Activated CD4-positive, alpha-beta T cell treated with anti-CD3 and anti-CD28 coated beads for 1 hour (primary cell): ENCODE data around the gene OR5D13.

ENCODE experiments used
- DNase-seq: peaks from one replicate; pipeline ENCODE4 v3.0.0-alpha.2; 2020

Gene OR5D13, protein sequence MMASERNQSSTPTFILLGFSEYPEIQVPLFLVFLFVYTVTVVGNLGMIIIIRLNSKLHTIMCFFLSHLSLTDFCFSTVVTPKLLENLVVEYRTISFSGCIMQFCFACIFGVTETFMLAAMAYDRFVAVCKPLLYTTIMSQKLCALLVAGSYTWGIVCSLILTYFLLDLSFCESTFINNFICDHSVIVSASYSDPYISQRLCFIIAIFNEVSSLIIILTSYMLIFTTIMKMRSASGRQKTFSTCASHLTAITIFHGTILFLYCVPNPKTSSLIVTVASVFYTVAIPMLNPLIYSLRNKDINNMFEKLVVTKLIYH

DNA sequence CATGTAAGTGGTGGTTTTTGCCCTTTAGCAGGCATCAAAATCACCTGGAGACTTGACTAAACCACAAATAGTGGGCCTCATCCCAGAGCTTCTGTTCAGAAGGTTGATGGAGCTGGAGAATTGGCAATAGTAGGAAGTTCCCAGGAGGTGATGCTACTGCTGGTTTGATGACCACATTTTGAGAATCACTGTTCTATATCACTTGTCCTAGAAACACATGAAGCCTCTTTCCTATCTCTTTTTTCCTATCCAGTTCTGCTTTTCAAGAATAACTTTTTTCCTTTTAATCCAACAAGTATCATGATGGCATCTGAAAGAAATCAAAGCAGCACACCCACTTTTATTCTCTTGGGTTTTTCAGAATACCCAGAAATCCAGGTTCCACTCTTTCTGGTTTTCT lies at the start of gene OR5D13:
Gene OR5D13 (plus strand): TSS at position 301 of the 400 bp plus-strand sequence. CDS start 0 bp downstream, at position 301.
- DNase-seq = no peak

DNA sequence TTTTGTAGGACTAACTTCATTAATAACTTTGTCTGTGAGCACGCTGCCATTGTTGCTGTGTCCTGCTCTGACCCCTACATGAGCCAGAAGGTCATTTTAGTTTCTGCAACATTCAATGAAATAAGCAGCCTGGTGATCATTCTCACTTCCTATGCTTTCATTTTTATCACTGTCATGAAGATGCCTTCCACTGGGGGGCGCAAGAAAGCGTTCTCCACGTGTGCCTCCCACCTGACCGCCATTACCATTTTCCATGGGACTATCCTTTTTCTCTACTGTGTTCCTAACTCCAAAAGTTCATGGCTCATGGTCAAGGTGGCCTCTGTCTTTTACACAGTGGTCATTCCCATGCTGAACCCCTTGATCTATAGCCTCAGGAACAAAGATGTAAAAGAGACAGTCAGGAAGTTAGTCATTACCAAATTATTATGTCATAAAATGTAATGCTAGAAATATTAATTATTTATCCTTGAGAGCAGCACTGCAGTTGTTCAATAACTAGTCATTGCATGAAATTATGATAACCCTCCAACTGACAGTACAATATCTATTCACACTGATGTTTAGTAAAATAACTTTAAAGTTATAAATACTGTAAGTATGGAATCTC lies 46.4 kb upstream of the OR5D13 start:
- DNase-seq = no peak

DNA sequence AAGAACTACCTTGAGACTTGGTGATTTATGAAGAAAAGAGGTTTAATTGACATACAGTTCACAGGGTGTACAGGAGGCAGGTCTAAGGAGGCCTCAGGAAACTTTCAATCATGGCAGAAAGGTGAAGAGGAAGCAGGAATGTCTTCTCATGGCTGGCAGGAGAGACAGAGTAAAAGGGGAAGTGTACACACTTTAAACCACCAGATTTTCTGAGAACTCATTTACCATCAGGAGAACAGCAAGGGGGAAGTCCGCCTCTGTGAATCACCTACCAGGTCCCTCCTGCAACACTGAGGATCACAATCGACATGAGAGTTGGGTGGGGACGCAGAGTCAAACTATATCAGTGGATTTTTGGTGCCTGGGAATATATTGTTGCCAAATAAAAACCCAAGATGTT lies 40.3 kb upstream of the OR5D13 start:
- DNase-seq = no peak

GRCh38 chr11:55791606-55792005 lies 18.4 kb downstream of the OR5D13 start:
- DNase-seq = no peak

GRCh38 chr11:55793321-55793720 lies 20.1 kb downstream of the OR5D13 start:
- no peak for DNase-seq

DNA sequence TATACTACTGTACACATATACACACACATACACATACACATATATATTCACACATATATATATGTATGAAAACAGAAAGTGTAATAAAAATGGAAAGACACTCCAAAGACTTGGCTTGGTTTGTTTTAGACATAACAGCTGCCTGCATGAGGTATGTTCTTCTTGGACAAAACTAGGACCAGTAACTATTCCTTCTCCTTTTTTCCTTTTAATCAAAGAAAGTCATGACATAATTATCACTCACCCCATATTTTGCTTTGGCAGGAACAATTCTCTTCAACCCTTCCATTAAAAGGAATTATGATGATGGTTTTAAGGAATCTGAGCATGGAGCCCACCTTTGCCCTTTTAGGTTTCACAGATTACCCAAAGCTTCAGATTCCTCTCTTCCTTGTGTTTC lies 22.0 kb downstream of the OR5D13 start, which contains the start of gene OR5D14:
Gene OR5D14 (plus strand): TSS at position 301 of the 400 bp plus-strand sequence. CDS start 0 bp downstream, at position 301.
- DNase-seq = no peak

- DNase-seq = no peak
These were observed 33.0 kb downstream of the OR5D13 start for GRCh38 chr11:55806248-55806647.

DNA sequence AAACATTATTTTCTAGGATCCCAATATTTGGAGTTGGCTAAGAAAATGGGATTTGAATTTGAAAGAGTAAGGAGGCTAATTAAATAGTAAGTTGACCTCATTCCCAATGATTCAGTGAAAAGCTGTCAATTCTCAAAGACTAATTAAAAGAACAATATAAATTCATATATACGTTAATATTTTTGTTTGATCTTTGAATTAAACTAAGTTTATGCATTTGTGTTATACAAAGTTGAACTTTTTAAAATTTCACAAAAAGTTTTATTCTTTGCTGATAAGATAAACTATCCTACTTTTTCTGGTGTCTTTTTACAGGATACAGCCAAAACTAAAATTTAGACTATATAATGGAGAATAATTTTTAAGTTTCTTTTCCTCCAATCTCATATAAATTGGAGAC lies 37.8 kb downstream of the OR5D13 start, which contains the start of gene OR5L1:
Gene OR5L1 (plus strand): TSS at position 301 of the 400 bp plus-strand sequence. CDS start 100 bp downstream, outside the sequence.
- DNase-seq = no peak

GRCh38 chr11:55819330-55819729 lies 46.1 kb downstream of the OR5D13 start, which contains the start of gene OR5D18:
Gene OR5D18, plus strand, starts transcription at chr11:55819630. Its CDS starts 0 bp downstream, at chr11:55819630.
- no peak for DNase-seq
